GM12878 (cell line): ENCODE measurements around the gene RDH5. TPM values are rescaled to one million over a fixed set of nuclear protein-coding genes. Genes with fewer than 3 reads are reported as not detected.

Source experiments
- ATAC-seq: fragments of 200-7000 bp; cut with Tn5 transposase; 3 replicates; pipeline ENCODE4 v1.9.1; 2020; ENCODE audit warnings: mild to moderate bottlenecking, moderate library complexity
- BruUV-seq: library from RNA; stranded (reverse); fragments of 400-500 nt; replicated peaks from 2 replicates; lab custom pipeline; 2021; lab: Mats Ljungman, UMichigan
- CTCF ChIA-PET: fragments of 300-600 bp; sonication (Branson Sonifier 250); formaldehyde crosslinking; extraction: SDS; loops from one replicate; lab custom pipeline; 2021; ENCODE audit warnings: inconsistent platforms; lab: Yijun Ruan, JAX
- POLR2A ChIA-PET: fragments of 350-600 bp; formaldehyde crosslinking; extraction: SDS; loops from one replicate; lab custom pipeline; 2021; ENCODE audit warnings: inconsistent platforms; lab: Charles Lee
- RAD21 ChIA-PET: fragments of 300-600 bp; sonication (Branson Sonifier 250); formaldehyde crosslinking; loops from one replicate; lab custom pipeline; 2023; ENCODE audit warnings: antibody characterized with exemption; ENCODE audit not compliant: unreplicated experiment; lab: Charles Lee
- SMC1A ChIA-PET: fragments of 300-600 bp; sonication (Branson Sonifier 250); formaldehyde crosslinking; loops from one replicate; lab custom pipeline; 2023; ENCODE audit not compliant: unreplicated experiment, uncharacterized antibody; lab: Charles Lee
- DNase-seq: peaks from one replicate; pipeline ENCODE4 v3.0.0-alpha.2; 2011; ENCODE audit warnings: low read depth, low spot score
- FAIRE-seq: peaks from 3 replicates; lab custom pipeline; 2011; peaks lifted over from hg19 to GRCh38; lab: Jason Lieb, UNC
- H2AFZ ChIP-seq: 2 replicates; pipeline ENCODE4 v1.6.0; 2011; ENCODE audit warnings: low read depth, low read length, control low read depth; ENCODE audit not compliant: control insufficient read depth
- H3K27ac ChIP-seq: 2 replicates; pipeline ENCODE4 v1.5.1; 2011; ENCODE audit warnings: control low read depth; ENCODE audit not compliant: control insufficient read depth, insufficient read depth
- H3K27me3 ChIP-seq, 2 experiments: replicated peaks in 1 of 2; 2 replicates each; pipeline versions ENCODE4 v1.6.0 to v1.6.1; 2011; ENCODE audit warnings: low read length in 1 of 2; ENCODE audit not compliant: control insufficient read depth in 2 of 2, insufficient read depth in 2 of 2
- H3K36me3 ChIP-seq, 2 experiments: 2 replicates each; pipeline ENCODE4 v1.5.1; 2011; ENCODE audit warnings: low read length in 1 of 2; ENCODE audit not compliant: control insufficient read depth in 2 of 2, insufficient read depth in 2 of 2
- H3K4me1 ChIP-seq: 2 replicates; pipeline ENCODE4 v1.6.1; 2011; ENCODE audit warnings: mild to moderate bottlenecking, low read length, moderate library complexity, mixed read lengths; ENCODE audit not compliant: control insufficient read depth, insufficient read depth
- H3K4me2 ChIP-seq: 2 replicates; pipeline ENCODE4 v1.6.0; 2011; ENCODE audit warnings: control low read depth; ENCODE audit not compliant: control insufficient read depth, insufficient read depth
- H3K4me3 ChIP-seq: fragments of 200-600 bp; sonication (generic); 2 replicates; pipeline ENCODE4 v1.5.1; 2016
- H3K79me2 ChIP-seq: 2 replicates; pipeline ENCODE4 v1.6.0; 2011; ENCODE audit warnings: low read length; ENCODE audit not compliant: control insufficient read depth, insufficient read depth
- H3K9ac ChIP-seq: 2 replicates; pipeline ENCODE4 v1.8.0; 2011; ENCODE audit warnings: low read length, control low read depth, mixed read lengths; ENCODE audit not compliant: control insufficient read depth, insufficient read depth
- H3K9me3 ChIP-seq: replicated peaks from 3 replicates; pipeline ENCODE4 v1.5.1; 2011; ENCODE audit warnings: mild to moderate bottlenecking, low read length; ENCODE audit not compliant: control insufficient read depth, insufficient read depth
- H4K20me1 ChIP-seq: 2 replicates; pipeline ENCODE4 v1.6.0; 2011; ENCODE audit not compliant: control insufficient read depth, insufficient read depth
- HDAC6 ChIP-seq: fragments of 200-600 bp; sonication (generic); IDR thresholded peaks from one replicate; pipeline ENCODE4 v1.8.0; 2017; ENCODE audit warnings: antibody characterized with exemption; ENCODE audit not compliant: unreplicated experiment
- POLR2A ChIP-seq: IDR thresholded peaks from 2 replicates; pipeline ENCODE4 v1.6.1; 2011; ENCODE audit warnings: low read depth, mild to moderate bottlenecking, low read length
- SMAD5 ChIP-seq: IDR thresholded peaks from 2 replicates; pipeline ENCODE4 v1.6.1; 2016; ENCODE audit warnings: antibody characterized with exemption, low read depth
- TCF12 ChIP-seq: IDR thresholded peaks from 2 replicates; pipeline ENCODE4 v1.6.1; 2011; ENCODE audit warnings: low read depth, mild to moderate bottlenecking, low read length
- WGBS: methylation state at CpG from one replicate; pipeline ENCODE4 v1.1.6; 2016; ENCODE audit warnings: low lambda C conversion rate; ENCODE audit not compliant: insufficient replicate concordance, insufficient coverage; ENCODE audit errors: missing lambda C conversion rate; 5-methylcytosine and 5-hydroxymethylcytosine counted together
- in situ Hi-C: fragments of 300-500 bp; cut with MboI; formaldehyde crosslinking; loops from 9 replicates; pipeline ENCODE4 v1.14.3; 2018; ENCODE audit warnings: mixed read lengths
- intact Hi-C: fragments of 100-400 bp; cut with micrococcal nuclease; formaldehyde crosslinking; loops from one replicate; pipeline ENCODE4 v1.14.2; 2022; ENCODE audit not compliant: unreplicated experiment
- polyA plus RNA-seq, 11 experiments: library from polyadenylated mRNA; depleted of rRNA in 4 of 11; unstranded in 6 of 11; stranded (reverse) in 5 of 11; fragments of >200 nt; fragmentation: Nextera tagmentation in 4 of 11; fragmentation: Illumina TruSeq in 1 of 11; extraction: Ambion mirVana in 4 of 11; extraction: Trizol in 1 of 11; gene quantifications; 1 replicate in 1 of 11; 2 replicates in 10 of 11; pipeline versions ENCODE4 v1.2.1 to v1.2.3, GENCODE V29; 2011 to 2016; ENCODE audit warnings: inconsistent platforms in 2 of 11, missing spikeins in 2 of 11, low read depth in 1 of 11
- total RNA-seq, 4 experiments: library from RNA; depleted of rRNA in 3 of 4; stranded (reverse); fragments of >200 nt in 3 of 4; fragmentation: Illumina TruSeq in 1 of 4; extraction: Trizol in 1 of 4; gene quantifications; 2 replicates each; pipeline versions ENCODE4 v1.2.1 to v1.2.3, GENCODE V29; 2013 to 2021
- TF ChIP-seq, protein P1 (sequence below): fragments of 450-650 bp; IDR thresholded peaks from 2 replicates; pipeline ENCODE4 v1.6.1; 2017; ENCODE audit warnings: mild to moderate bottlenecking, moderate library complexity
- TF ChIP-seq, protein P2 (sequence below): IDR thresholded peaks from 2 replicates; pipeline ENCODE4 v1.6.1; 2011; ENCODE audit warnings: low read depth, low read length, improper control_type of control experiment, borderline replicate concordance
- TF ChIP-seq, protein P3 (sequence below): fragments of 450-650 bp; conservative IDR thresholded peaks from 2 replicates; pipeline ENCODE4 v1.6.1; 2017; ENCODE audit warnings: mild to moderate bottlenecking, moderate library complexity
- TF ChIP-seq, protein P4 (sequence below): fragments of 450-650 bp; IDR thresholded peaks from 2 replicates; pipeline ENCODE4 v1.6.1; 2017; ENCODE audit warnings: mild to moderate bottlenecking, moderate library complexity

The RDH5 gene
- total and polyA plus RNA-seq, 10 of the 15 experiments (the other 5 are each of a cell fraction or from before 2014, with no cell fraction given): 2.6 to 11.6 (median 7.3) TPM

DNA sequence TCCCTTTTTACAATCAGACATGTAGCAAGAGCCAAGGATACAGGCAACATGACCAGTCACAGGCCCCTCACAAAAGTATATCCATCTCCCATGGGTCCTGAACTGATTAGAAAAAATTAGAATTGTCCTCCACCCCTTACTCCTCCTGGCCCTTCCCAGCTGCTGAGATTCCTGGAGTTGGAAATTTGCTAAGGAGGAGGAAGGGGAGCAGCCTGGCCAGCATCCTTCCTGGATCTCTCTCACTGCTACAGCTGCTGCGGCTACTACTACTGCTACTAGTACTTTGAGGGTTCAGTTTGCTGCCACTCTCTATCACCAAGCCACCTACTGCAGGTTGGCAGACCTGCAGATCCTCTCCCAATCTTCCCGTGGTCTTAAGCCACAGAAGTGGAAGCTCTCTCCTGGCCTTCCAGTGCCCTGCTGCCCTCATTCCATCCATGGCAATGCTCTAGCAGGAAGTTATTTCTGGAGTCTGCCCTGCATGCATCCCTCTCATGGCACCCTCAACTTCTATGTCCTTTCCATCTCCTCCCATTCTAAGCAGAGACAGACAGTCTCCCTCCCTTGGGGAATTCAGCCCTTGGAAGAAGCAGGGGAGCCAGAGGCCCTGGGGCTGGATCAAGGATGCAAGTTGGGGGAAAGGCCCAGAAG lies 13.5 kb upstream of the RDH5 start:
- DNase-seq (no peak), ATAC-seq (no peak), FAIRE-seq (no peak)
- Histone ChIP-seq H3K27me3 (peaks cover 0 to 5% of the 10 kb centered on the region in 2 experiments; a peak in 2 of 4 replicates), H2AFZ (no peak overlapping the region), H3K4me3 (no peak overlapping the region), H3K36me3 (no peaks in the 10 kb centered on the region), H3K9me3 (no peaks in the 10 kb centered on the region), H3K27ac (no peak overlapping the region), H3K4me1 (peaks cover 6% of the 10 kb centered on the region; the same call in 1 of the 2 replicates), H3K4me2 (no peak overlapping the region), H3K79me2 (no peaks in the 10 kb centered on the region), H4K20me1 (no peaks in the 10 kb centered on the region), H3K9ac (no peak overlapping the region)
- BruUV-seq: no TSS peak
- ChIA-PET SMC1A (interaction anchor here (1.4 to 2.5 kb wide), 3 partner anchors 25 to 227 kb away, joined by 3 to 9 read pairs (median 3); a partner anchor contains a TSS), POLR2A (no interaction called here), CTCF (interaction anchor here (0.8 to 2.7 kb wide), 14 partner anchors 9 to 219 kb away, joined by 3 to 13 read pairs (median 4); partner anchors contain the start of genes BLOC1S1 and RDH5), RAD21 (interaction anchor here (1.4 to 1.5 kb wide), 2 partner anchors 31 to 33 kb away, joined by 3 to 6 read pairs; no protein-coding TSS in a partner anchor)
- in situ Hi-C loops (no loop called here), intact Hi-C loops (no loop called here)
- 50% methylated on average over 2 of the region's 2 CpGs for WGBS
- TF ChIP-seq, protein P1, sequence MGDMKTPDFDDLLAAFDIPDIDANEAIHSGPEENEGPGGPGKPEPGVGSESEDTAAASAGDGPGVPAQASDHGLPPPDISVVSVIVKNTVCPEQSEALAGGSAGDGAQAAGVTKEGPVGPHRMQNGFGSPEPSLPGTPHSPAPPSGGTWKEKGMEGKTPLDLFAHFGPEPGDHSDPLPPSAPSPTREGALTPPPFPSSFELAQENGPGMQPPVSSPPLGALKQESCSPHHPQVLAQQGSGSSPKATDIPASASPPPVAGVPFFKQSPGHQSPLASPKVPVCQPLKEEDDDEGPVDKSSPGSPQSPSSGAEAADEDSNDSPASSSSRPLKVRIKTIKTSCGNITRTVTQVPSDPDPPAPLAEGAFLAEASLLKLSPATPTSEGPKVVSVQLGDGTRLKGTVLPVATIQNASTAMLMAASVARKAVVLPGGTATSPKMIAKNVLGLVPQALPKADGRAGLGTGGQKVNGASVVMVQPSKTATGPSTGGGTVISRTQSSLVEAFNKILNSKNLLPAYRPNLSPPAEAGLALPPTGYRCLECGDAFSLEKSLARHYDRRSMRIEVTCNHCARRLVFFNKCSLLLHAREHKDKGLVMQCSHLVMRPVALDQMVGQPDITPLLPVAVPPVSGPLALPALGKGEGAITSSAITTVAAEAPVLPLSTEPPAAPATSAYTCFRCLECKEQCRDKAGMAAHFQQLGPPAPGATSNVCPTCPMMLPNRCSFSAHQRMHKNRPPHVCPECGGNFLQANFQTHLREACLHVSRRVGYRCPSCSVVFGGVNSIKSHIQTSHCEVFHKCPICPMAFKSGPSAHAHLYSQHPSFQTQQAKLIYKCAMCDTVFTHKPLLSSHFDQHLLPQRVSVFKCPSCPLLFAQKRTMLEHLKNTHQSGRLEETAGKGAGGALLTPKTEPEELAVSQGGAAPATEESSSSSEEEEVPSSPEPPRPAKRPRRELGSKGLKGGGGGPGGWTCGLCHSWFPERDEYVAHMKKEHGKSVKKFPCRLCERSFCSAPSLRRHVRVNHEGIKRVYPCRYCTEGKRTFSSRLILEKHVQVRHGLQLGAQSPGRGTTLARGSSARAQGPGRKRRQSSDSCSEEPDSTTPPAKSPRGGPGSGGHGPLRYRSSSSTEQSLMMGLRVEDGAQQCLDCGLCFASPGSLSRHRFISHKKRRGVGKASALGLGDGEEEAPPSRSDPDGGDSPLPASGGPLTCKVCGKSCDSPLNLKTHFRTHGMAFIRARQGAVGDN: no peak
- TF ChIP-seq, protein P2, sequence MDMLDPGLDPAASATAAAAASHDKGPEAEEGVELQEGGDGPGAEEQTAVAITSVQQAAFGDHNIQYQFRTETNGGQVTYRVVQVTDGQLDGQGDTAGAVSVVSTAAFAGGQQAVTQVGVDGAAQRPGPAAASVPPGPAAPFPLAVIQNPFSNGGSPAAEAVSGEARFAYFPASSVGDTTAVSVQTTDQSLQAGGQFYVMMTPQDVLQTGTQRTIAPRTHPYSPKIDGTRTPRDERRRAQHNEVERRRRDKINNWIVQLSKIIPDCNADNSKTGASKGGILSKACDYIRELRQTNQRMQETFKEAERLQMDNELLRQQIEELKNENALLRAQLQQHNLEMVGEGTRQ: no peak
- TF ChIP-seq, protein P3, sequence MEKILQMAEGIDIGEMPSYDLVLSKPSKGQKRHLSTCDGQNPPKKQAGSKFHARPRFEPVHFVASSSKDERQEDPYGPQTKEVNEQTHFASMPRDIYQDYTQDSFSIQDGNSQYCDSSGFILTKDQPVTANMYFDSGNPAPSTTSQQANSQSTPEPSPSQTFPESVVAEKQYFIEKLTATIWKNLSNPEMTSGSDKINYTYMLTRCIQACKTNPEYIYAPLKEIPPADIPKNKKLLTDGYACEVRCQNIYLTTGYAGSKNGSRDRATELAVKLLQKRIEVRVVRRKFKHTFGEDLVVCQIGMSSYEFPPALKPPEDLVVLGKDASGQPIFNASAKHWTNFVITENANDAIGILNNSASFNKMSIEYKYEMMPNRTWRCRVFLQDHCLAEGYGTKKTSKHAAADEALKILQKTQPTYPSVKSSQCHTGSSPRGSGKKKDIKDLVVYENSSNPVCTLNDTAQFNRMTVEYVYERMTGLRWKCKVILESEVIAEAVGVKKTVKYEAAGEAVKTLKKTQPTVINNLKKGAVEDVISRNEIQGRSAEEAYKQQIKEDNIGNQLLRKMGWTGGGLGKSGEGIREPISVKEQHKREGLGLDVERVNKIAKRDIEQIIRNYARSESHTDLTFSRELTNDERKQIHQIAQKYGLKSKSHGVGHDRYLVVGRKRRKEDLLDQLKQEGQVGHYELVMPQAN: no peak
- no peak for TF ChIP-seq TCF12
- no peak for TF ChIP-seq SMAD5
- no peak for TF ChIP-seq POLR2A
- no peak for TF ChIP-seq HDAC6
- TF ChIP-seq, protein P4, sequence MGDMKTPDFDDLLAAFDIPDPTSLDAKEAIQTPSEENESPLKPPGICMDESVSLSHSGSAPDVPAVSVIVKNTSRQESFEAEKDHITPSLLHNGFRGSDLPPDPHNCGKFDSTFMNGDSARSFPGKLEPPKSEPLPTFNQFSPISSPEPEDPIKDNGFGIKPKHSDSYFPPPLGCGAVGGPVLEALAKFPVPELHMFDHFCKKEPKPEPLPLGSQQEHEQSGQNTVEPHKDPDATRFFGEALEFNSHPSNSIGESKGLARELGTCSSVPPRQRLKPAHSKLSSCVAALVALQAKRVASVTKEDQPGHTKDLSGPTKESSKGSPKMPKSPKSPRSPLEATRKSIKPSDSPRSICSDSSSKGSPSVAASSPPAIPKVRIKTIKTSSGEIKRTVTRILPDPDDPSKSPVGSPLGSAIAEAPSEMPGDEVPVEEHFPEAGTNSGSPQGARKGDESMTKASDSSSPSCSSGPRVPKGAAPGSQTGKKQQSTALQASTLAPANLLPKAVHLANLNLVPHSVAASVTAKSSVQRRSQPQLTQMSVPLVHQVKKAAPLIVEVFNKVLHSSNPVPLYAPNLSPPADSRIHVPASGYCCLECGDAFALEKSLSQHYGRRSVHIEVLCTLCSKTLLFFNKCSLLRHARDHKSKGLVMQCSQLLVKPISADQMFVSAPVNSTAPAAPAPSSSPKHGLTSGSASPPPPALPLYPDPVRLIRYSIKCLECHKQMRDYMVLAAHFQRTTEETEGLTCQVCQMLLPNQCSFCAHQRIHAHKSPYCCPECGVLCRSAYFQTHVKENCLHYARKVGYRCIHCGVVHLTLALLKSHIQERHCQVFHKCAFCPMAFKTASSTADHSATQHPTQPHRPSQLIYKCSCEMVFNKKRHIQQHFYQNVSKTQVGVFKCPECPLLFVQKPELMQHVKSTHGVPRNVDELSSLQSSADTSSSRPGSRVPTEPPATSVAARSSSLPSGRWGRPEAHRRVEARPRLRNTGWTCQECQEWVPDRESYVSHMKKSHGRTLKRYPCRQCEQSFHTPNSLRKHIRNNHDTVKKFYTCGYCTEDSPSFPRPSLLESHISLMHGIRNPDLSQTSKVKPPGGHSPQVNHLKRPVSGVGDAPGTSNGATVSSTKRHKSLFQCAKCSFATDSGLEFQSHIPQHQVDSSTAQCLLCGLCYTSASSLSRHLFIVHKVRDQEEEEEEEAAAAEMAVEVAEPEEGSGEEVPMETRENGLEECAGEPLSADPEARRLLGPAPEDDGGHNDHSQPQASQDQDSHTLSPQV: no peak
